Suppressor macrophage treated with lipopolysaccharide for 1 hour (primary cell): ENCODE data around the gene SNTG2.

Experiments used
- DNase-seq, 3 donors: peaks; one replicate each; pipeline ENCODE4 v3.0.0-alpha.2; 2020 to 2022

SNTG2 gene

GRCh38 chr2:953975-954686, 3.5 kb downstream of the SNTG2 start:
- DNase-seq = no peak

GRCh38 chr2:954687-955000, 4.0 kb downstream of the SNTG2 start:
- no peak for DNase-seq

- no peak for DNase-seq
These were observed 5.4 kb downstream of the SNTG2 start for GRCh38 chr2:955829-956731.

GRCh38 chr2:959457-959856, 8.8 kb downstream of the SNTG2 start:
- DNase-seq = no peak

- DNase-seq = no peak
These were observed 9.6 kb downstream of the SNTG2 start for GRCh38 chr2:960061-960736.

GRCh38 chr2:961786-962185, 11.1 kb downstream of the SNTG2 start:
- DNase-seq = no peak

GRCh38 chr2:963876-964275, 13.2 kb downstream of the SNTG2 start:
- DNase-seq = no peak

- no peak for DNase-seq
These were observed 13.9 kb downstream of the SNTG2 start for GRCh38 chr2:964562-964961.

GRCh38 chr2:965640-966147, 15.0 kb downstream of the SNTG2 start:
- DNase-seq = no peak

- DNase-seq = no peak
These were observed 22.5 kb downstream of the SNTG2 start for GRCh38 chr2:973129-973528.

- DNase-seq = no peak
These were observed 23.4 kb downstream of the SNTG2 start for GRCh38 chr2:974054-974453.

- no peak for DNase-seq
These were observed 23.9 kb downstream of the SNTG2 start for GRCh38 chr2:974502-974901.

GRCh38 chr2:975095-975494, 24.4 kb downstream of the SNTG2 start:
- DNase-seq = no peak

- no peak for DNase-seq
These were observed 28.6 kb downstream of the SNTG2 start for GRCh38 chr2:979069-979928.

GRCh38 chr2:980176-980575, 29.5 kb downstream of the SNTG2 start:
- DNase-seq = no peak

- DNase-seq = no peak
These were observed 30.6 kb downstream of the SNTG2 start for GRCh38 chr2:981258-981657.

- no peak for DNase-seq
These were observed 31.1 kb downstream of the SNTG2 start for GRCh38 chr2:981759-982158.

GRCh38 chr2:985317-985898, 34.8 kb downstream of the SNTG2 start:
- no peak for DNase-seq

GRCh38 chr2:987789-988188, 37.1 kb downstream of the SNTG2 start:
- DNase-seq = no peak

GRCh38 chr2:989781-990467, 39.3 kb downstream of the SNTG2 start:
- DNase-seq = no peak

- DNase-seq = no peak
These were observed 40.3 kb downstream of the SNTG2 start for GRCh38 chr2:990970-991369.

GRCh38 chr2:1002350-1002749, 51.7 kb downstream of the SNTG2 start:
- DNase-seq = no peak
